ENCODE measurements around the gene IFT57.

GRCh38 chr3:108134555-108134880 is 87.7 kb downstream of the IFT57 start:
- TF ChIP-seq CTCF (IDR thresholded peaks at IDR 0.05; ENCODE audit: poor library complexity, severe bottlenecking): no peak
- TF ChIP-seq RAD21 (conservative IDR thresholded peaks at IDR 0.05): no peak

Data from neural cell (in vitro differentiated cells).